PFSK-1 (cell line): Measurements from ENCODE around the gene TTC38.

Source experiments
- FOXP2 ChIP-seq: optimal IDR thresholded peaks from 2 replicates; pipeline ENCODE3; 2011; ENCODE audit warnings: borderline replicate concordance, control low read depth, inconsistent platforms; ENCODE audit not compliant: insufficient read depth; ENCODE audit errors: extremely low read length, extremely low read depth
- POLR2AphosphoS5 ChIP-seq: IDR thresholded peaks from 2 replicates; pipeline ENCODE4 v1.6.1; 2012; ENCODE audit warnings: low read depth, mild to moderate bottlenecking, control low read depth, low read length, moderate library complexity
- REST ChIP-seq, 2 experiments: IDR thresholded peaks; 2 replicates each; pipeline versions ENCODE4 v1.6.1 to v1.8.0; 2011 to 2012; ENCODE audit warnings: low read depth in 2 of 2, low read length in 2 of 2, control low read depth in 1 of 2, inconsistent platforms in 1 of 2, mild to moderate bottlenecking in 1 of 2, moderate library complexity in 1 of 2; ENCODE audit not compliant: insufficient read depth in 1 of 2
- SIN3A ChIP-seq: IDR thresholded peaks from 2 replicates; pipeline ENCODE4 v1.6.1; 2012; ENCODE audit warnings: mild to moderate bottlenecking, low read length, moderate library complexity, borderline replicate concordance; ENCODE audit not compliant: insufficient read depth
- TAF1 ChIP-seq: IDR thresholded peaks from 2 replicates; pipeline ENCODE4 v1.6.1; 2012; ENCODE audit warnings: low read length, control low read depth, borderline replicate concordance; ENCODE audit not compliant: insufficient read depth

The TTC38 gene

GRCh38 chr22:46240506-46240905 is 27.3 kb upstream of the TTC38 start:
- TF ChIP-seq REST (IDR thresholded peaks at IDR 0.05; ENCODE audit: insufficient read depth in 1 of 2, low read depth in 2 of 2, low read length in 2 of 2): no peak
- no peak for TF ChIP-seq SIN3A
- TF ChIP-seq FOXP2: no peak
- no peak for TF ChIP-seq POLR2AphosphoS5
- TF ChIP-seq TAF1: no peak

- TF ChIP-seq SIN3A (no peak), POLR2AphosphoS5 (no peak), FOXP2 (no peak), TAF1 (no peak)
These were observed 26.9 kb upstream of the TTC38 start for GRCh38 chr22:46240907-46241306.

GRCh38 chr22:46241396-46242007 is 26.3 kb upstream of the TTC38 start:
- TF ChIP-seq TAF1 (no peak), REST (IDR thresholded peaks at IDR 0.05; ENCODE audit: insufficient read depth in 1 of 2, low read depth in 2 of 2, low read length in 2 of 2) (no peak), SIN3A (no peak), FOXP2 (no peak), POLR2AphosphoS5 (no peak)

- no peak for TF ChIP-seq POLR2AphosphoS5
- TF ChIP-seq SIN3A: no peak
- TF ChIP-seq FOXP2: no peak
- TF ChIP-seq REST (IDR thresholded peaks at IDR 0.05; ENCODE audit: insufficient read depth in 1 of 2, low read depth in 2 of 2, low read length in 2 of 2): no peak
- no peak for TF ChIP-seq TAF1
These were observed 25.7 kb upstream of the TTC38 start for GRCh38 chr22:46242076-46242475.

- TF ChIP-seq SIN3A (no peak), REST (IDR thresholded peaks at IDR 0.05; ENCODE audit: insufficient read depth in 1 of 2, low read depth in 2 of 2, low read length in 2 of 2) (no peak), FOXP2 (no peak), TAF1 (no peak), POLR2AphosphoS5 (no peak)
These were observed 23.0 kb upstream of the TTC38 start for GRCh38 chr22:46244771-46245170.
